OCI-LY1 (cell line): Measurements from ENCODE around the gene F7.

Experiments
- CTCF ChIP-seq: fragments of 200-600 bp; sonication (generic), shearing (Covaris generic); IDR thresholded peaks from 2 replicates; pipeline ENCODE4 v1.5.1; 2017; ENCODE audit warnings: mild to moderate bottlenecking, antibody characterized with exemption, low read length, moderate library complexity, mixed read lengths
- EZH2 ChIP-seq: fragments of 200-600 bp; sonication (generic), shearing (Covaris generic); IDR thresholded peaks from 2 replicates; pipeline ENCODE4 v1.8.0; 2017; ENCODE audit warnings: borderline replicate concordance, mixed run types, mild to moderate bottlenecking, antibody characterized with exemption, low read length, moderate library complexity, mixed read lengths

- TF ChIP-seq CTCF = no peak
- no peak for TF ChIP-seq EZH2
Observed at GRCh38 chr13:113077566-113077952, 28.0 kb upstream of the F7 start.
